ENCODE measurements around the gene TEP1. TPM values are rescaled to one million over a fixed set of nuclear protein-coding genes. Genes with fewer than 3 reads are reported as not detected.
A peak's percentile ranks its signal among the peaks of the same experiment; 100 is the strongest.

Gene TEP1
- total and polyA plus RNA-seq, 2 of the 8 experiments (the other 6 are each of a cell fraction or from before 2014, with no cell fraction given), result 6.9 to 10.7 TPM

DNA sequence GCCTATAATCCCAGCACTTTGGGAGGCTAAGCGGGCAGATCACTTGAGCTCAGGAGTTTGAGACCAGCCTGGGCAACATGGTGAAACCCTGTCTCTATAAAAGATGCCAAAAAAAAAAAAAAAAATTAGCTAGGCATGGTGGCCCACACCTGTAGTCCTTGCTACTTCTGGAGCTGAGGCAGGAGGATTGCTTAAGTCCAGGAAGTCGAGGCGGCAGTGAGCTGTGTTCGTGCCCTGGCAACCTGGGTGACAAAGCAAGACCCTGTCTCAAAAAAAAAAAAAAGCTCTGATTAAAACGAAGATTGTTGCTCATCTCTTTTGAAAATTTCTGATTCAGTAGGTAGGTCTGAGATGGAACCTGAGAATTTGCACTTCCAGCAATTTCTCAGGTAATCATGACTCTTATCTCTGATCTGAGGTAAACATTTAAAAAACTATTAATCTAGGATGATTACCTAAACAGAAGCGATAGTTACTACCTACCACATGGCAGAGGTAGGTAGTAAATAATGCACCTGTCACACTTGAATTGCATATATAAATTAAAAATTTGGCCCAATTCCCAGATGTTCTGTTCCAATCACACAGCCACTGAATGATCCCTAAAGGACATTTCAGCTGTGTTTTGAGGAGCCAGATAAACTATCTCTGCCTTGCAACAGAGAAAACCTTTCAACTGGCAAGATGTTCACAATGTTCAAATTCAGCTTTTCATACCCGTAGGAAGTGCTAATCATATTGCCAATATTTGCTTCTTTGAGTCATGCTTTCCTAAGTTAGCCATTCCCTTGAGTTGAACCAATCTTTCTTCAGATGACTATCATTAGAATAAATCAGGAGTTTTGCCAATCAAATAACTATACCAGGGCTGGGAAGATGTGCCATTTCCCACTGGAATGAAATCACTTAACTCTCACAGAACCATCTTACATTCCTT lies 4.2 kb upstream of the TEP1 start:
- no peak overlapping the region for H2BK5ac ChIP-seq (ENCODE audit: low read depth, low read length)
- no peak overlapping the region for H2BK120ac ChIP-seq (replicated peaks; ENCODE audit: low read depth, low read length)
- H3K14ac ChIP-seq (ENCODE audit: insufficient read length), result no peak overlapping the region
- no peak overlapping the region; the same call in 1 of the 2 replicates for H4K8ac ChIP-seq (ENCODE audit: extremely low read depth, insufficient read depth, low read length)
- no peak overlapping the region for H4K5ac ChIP-seq (ENCODE audit: insufficient read length, low read depth, low read length)
- H4K20me1 ChIP-seq (replicated peaks in 1 of 2; ENCODE audit: control insufficient read depth in 1 of 2, insufficient read depth in 2 of 2, low read length in 2 of 2), result no peaks in the 10 kb centered on the region
- no peak overlapping the region for H2AFZ ChIP-seq (ENCODE audit: low read length)
- no peak overlapping the region for H2BK20ac ChIP-seq (ENCODE audit: low read length)
- WGBS, 2 experiments (ENCODE audit: extremely low coverage in 1 of 2, insufficient coverage in 1 of 2, insufficient read length in 1 of 2, insufficient replicate concordance in 2 of 2, low coverage in 1 of 2, low lambda C conversion rate in 2 of 2, missing lambda C conversion rate in 1 of 2), result 95% methylated on average over 7 of the region's 7 CpGs; no CpG with 5 or more reads in 1 of the 2 experiments
- ChIA-PET POLR2A (ENCODE audit: partially characterized antibody) (interaction anchor here (1.0 to 2.6 kb wide), 3 partner anchors 27 to 52 kb away, joined by 3 to 12 read pairs (median 6); partner anchors contain the start of genes APEX1, OSGEP and PNP), CTCF (ENCODE audit: partially characterized antibody) (interaction anchor here (0.6 to 1.3 kb wide), 9 partner anchors 10 to 273 kb away, joined by 3 to 5 read pairs (median 3); partner anchors contain the start of genes KLHL33, OSGEP and PARP2)
- no peak overlapping the region for H2BK12ac ChIP-seq (ENCODE audit: low read depth, low read length)
- no peak overlapping the region for H3K4me3 ChIP-seq (ENCODE audit: extremely low read depth in 1 of 4, insufficient read depth in 2 of 4, low read depth in 3 of 4, low read length in 4 of 4)
- FAIRE-seq (no peak), DNase-seq (ENCODE audit: low read depth in 1 of 2, low spot score in 2 of 2) (no peak)
- no peaks in the 10 kb centered on the region for H3K27me3 ChIP-seq (replicated peaks in 1 of 4; ENCODE audit: control insufficient read depth in 3 of 4, extremely low read depth in 1 of 4, insufficient read depth in 3 of 4, low read length in 3 of 4)
- H3K56ac ChIP-seq (replicated peaks; ENCODE audit: insufficient read length, low read depth, low read length), result no peak overlapping the region
- no peak overlapping the region for H3K4ac ChIP-seq (replicated peaks; ENCODE audit: insufficient read length, low read depth, low read length)
- no peaks in the 10 kb centered on the region for H3K79me2 ChIP-seq (ENCODE audit: control insufficient read depth in 1 of 2, insufficient read depth in 2 of 2, low read length in 2 of 2)
- no peak overlapping the region for H3K27ac ChIP-seq (ENCODE audit: low read depth, low read length)
- H3K9ac ChIP-seq (replicated peaks in 1 of 4; ENCODE audit: extremely low read depth in 1 of 4, low read depth in 3 of 4, low read length in 3 of 4), result no peak overlapping the region
- 0 out of 2 replicates have a peak overlapping the region, but pooled peaks have one; percentile 24 for H2AK5ac ChIP-seq (ENCODE audit: low read depth, low read length)
- H3K23ac ChIP-seq (ENCODE audit: insufficient read length), result no peak overlapping the region
- peaks cover 4% of the 10 kb centered on the region for H3K23me2 ChIP-seq (ENCODE audit: low read depth, low read length)
- peaks cover 0 to 10% (median 4%) of the 10 kb centered on the region in 4 experiments; a peak in 4 of 7 replicates for H3K4me1 ChIP-seq (replicated peaks in 1 of 4; ENCODE audit: control insufficient read depth in 3 of 4, insufficient read depth in 4 of 4, low read length in 3 of 4)
- H3K36me3 ChIP-seq (ENCODE audit: control insufficient read depth in 2 of 4, insufficient read depth in 4 of 4, low read length in 3 of 4), result no peaks in the 10 kb centered on the region
- no peak overlapping the region for H3K4me2 ChIP-seq (ENCODE audit: insufficient read depth in 1 of 2, low read depth in 2 of 2, low read length in 2 of 2)
- no peaks in the 10 kb centered on the region for H3K79me1 ChIP-seq (ENCODE audit: low read depth, low read length)
- H2BK15ac ChIP-seq (ENCODE audit: low read length), result no peak overlapping the region
- no peak overlapping the region for H4K91ac ChIP-seq (replicated peaks; ENCODE audit: insufficient read length, low read length)
- H3K9me3 ChIP-seq (ENCODE audit: insufficient read depth in 2 of 2, low read depth in 1 of 2, low read length in 1 of 2), result no peaks in the 10 kb centered on the region
- H3K18ac ChIP-seq (ENCODE audit: extremely low read depth, low read length), result no peak overlapping the region
- TF ChIP-seq YY1 (IDR thresholded peaks at IDR 0.05; ENCODE audit: low read depth, low read length) (no peak), CBX8 (IDR thresholded peaks at IDR 0.05; ENCODE audit: borderline replicate concordance, low read depth, low read length) (no peak), KDM4A (IDR thresholded peaks at IDR 0.05; ENCODE audit: low read depth, low read length, severe bottlenecking) (no peak), JUND (IDR thresholded peaks at IDR 0.05; ENCODE audit: low read length) (no peak), MAFK (IDR thresholded peaks at IDR 0.05; ENCODE audit: low read depth, low read length) (no peak), GTF2F1 (IDR thresholded peaks at IDR 0.05; ENCODE audit: borderline replicate concordance, low read depth, low read length) (no peak), ASH2L (IDR thresholded peaks at IDR 0.05; ENCODE audit: low read length) (no peak), SIRT6 (IDR thresholded peaks at IDR 0.05; ENCODE audit: low read length) (no peak), EGR1 (IDR thresholded peaks at IDR 0.05; ENCODE audit: borderline replicate concordance, low read depth, low read length) (no peak), CREB1 (IDR thresholded peaks at IDR 0.05) (no peak), HDAC2 (IDR thresholded peaks at IDR 0.05; ENCODE audit: borderline replicate concordance in 1 of 2, low read depth in 2 of 2, low read length in 2 of 2) (no peak), POU5F1 (IDR thresholded peaks at IDR 0.05; ENCODE audit: low read depth, low read length) (no peak)
